DOHH2 (cell line): ENCODE data around the gene RNF8.

Source experiments
- CTCF ChIP-seq: fragments of 200-600 bp; sonication (generic); IDR thresholded peaks from one replicate; pipeline ENCODE4 v1.5.1; 2014; ENCODE audit warnings: antibody characterized with exemption, mild to moderate bottlenecking, low read depth, low read length; ENCODE audit not compliant: poor library complexity, severe bottlenecking
- EZH2phosphoT487 ChIP-seq: fragments of 200-600 bp; sonication (generic); IDR thresholded peaks from 2 replicates; pipeline ENCODE4 v1.6.1; 2017; ENCODE audit warnings: borderline replicate concordance, mild to moderate bottlenecking, antibody characterized with exemption, low read length, moderate library complexity, mixed read lengths

- TF ChIP-seq CTCF (no peak), EZH2phosphoT487 (no peak)
Observed at GRCh38 chr6:37324131-37325033, 29.4 kb upstream of the RNF8 start.
